H1 (cell line): ENCODE results near the gene ACAA1. TPM values are rescaled to one million over a fixed set of nuclear protein-coding genes. Genes with fewer than 3 reads are reported as not detected.

ENCODE experiments used
- CTCF ChIA-PET: fragments of 300-600 bp; sonication (Branson Sonifier 250); formaldehyde crosslinking; loops from one replicate; lab custom pipeline; 2021; ENCODE audit not compliant: partially characterized antibody; lab: Charles Lee
- POLR2A ChIA-PET: fragments of 300-600 bp; sonication (Branson Sonifier 250); formaldehyde crosslinking; loops from one replicate; lab custom pipeline; 2021; ENCODE audit warnings: inconsistent platforms; ENCODE audit not compliant: partially characterized antibody; lab: Charles Lee
- DNase-seq, 2 experiments: peaks; one replicate each; pipeline versions ENCODE4 v3.0.0 to v3.0.0-alpha.2; 2010 to 2022; ENCODE audit warnings: low spot score in 2 of 2, low read depth in 1 of 2, mixed read lengths in 1 of 2
- FAIRE-seq: peaks from 2 replicates; lab custom pipeline; 2011; peaks lifted over from hg19 to GRCh38; lab: Jason Lieb, UNC
- H2AFZ ChIP-seq: 2 replicates; pipeline ENCODE4 v1.8.1; 2012; ENCODE audit warnings: low read length, inconsistent platforms
- H2AK5ac ChIP-seq: 2 replicates; pipeline ENCODE4 v1.6.1; 2013; ENCODE audit warnings: low read depth, low read length
- H2BK120ac ChIP-seq: replicated peaks from 2 replicates; pipeline ENCODE3; 2013; ENCODE audit warnings: low read depth, low read length, inconsistent platforms
- H2BK12ac ChIP-seq: 2 replicates; pipeline ENCODE4 v1.6.1; 2013; ENCODE audit warnings: low read depth, low read length
- H2BK15ac ChIP-seq: 2 replicates; pipeline ENCODE4 v1.6.1; 2013; ENCODE audit warnings: low read length
- H2BK20ac ChIP-seq: 2 replicates; pipeline ENCODE4 v1.6.1; 2013; ENCODE audit warnings: low read length
- H2BK5ac ChIP-seq: 2 replicates; pipeline ENCODE4 v1.6.1; 2013; ENCODE audit warnings: low read depth, low read length
- H3K14ac ChIP-seq: 2 replicates; pipeline ENCODE4 v1.6.1; 2013; ENCODE audit warnings: inconsistent platforms; ENCODE audit not compliant: insufficient read length
- H3K18ac ChIP-seq: 2 replicates; pipeline ENCODE4 v1.6.1; 2013; ENCODE audit warnings: low read length; ENCODE audit errors: extremely low read depth
- H3K23ac ChIP-seq: 2 replicates; pipeline ENCODE4 v1.6.1; 2013; ENCODE audit warnings: inconsistent platforms; ENCODE audit not compliant: insufficient read length
- H3K23me2 ChIP-seq: 2 replicates; pipeline ENCODE4 v1.6.1; 2013; ENCODE audit warnings: low read depth, low read length
- H3K27ac ChIP-seq: 2 replicates; pipeline ENCODE4 v1.6.1; 2011; ENCODE audit warnings: low read depth, low read length, inconsistent platforms
- H3K27me3 ChIP-seq, 4 experiments: replicated peaks in 1 of 4; 1 replicate in 1 of 4; 2 replicates in 3 of 4; pipeline versions ENCODE4 v1.6.1 to v1.8.1; 2011 to 2013; ENCODE audit warnings: low read length in 3 of 4, mild to moderate bottlenecking in 3 of 4, inconsistent platforms in 2 of 4, mixed read lengths in 2 of 4, moderate library complexity in 1 of 4; ENCODE audit not compliant: control insufficient read depth in 3 of 4, insufficient read depth in 3 of 4; ENCODE audit errors: extremely low read depth in 1 of 4
- H3K36me3 ChIP-seq, 4 experiments: 2 replicates each; pipeline versions ENCODE4 v1.6.1 to v1.8.1; 2011 to 2013; ENCODE audit warnings: mild to moderate bottlenecking in 4 of 4, low read length in 3 of 4, moderate library complexity in 2 of 4, control low read depth in 1 of 4, inconsistent platforms in 1 of 4; ENCODE audit not compliant: insufficient read depth in 4 of 4, control insufficient read depth in 2 of 4
- H3K4ac ChIP-seq: replicated peaks from 2 replicates; pipeline ENCODE3; 2013; ENCODE audit warnings: low read length, low read depth, mixed read lengths, inconsistent platforms; ENCODE audit not compliant: insufficient read length
- H3K4me1 ChIP-seq, 4 experiments: replicated peaks in 1 of 4; 1 replicate in 1 of 4; 2 replicates in 3 of 4; pipeline versions ENCODE4 v1.6.1 to v1.8.1; 2011 to 2013; ENCODE audit warnings: low read length in 3 of 4, inconsistent platforms in 2 of 4, mixed read lengths in 1 of 4; ENCODE audit not compliant: insufficient read depth in 4 of 4, control insufficient read depth in 3 of 4
- H3K4me2 ChIP-seq, 2 experiments: 2 replicates each; pipeline versions ENCODE4 v1.6.1 to v1.8.1; 2011 to 2013; ENCODE audit warnings: low read depth in 2 of 2, low read length in 2 of 2, control low read depth in 1 of 2, inconsistent platforms in 1 of 2, mild to moderate bottlenecking in 1 of 2; ENCODE audit not compliant: insufficient read depth in 1 of 2
- H3K4me3 ChIP-seq, 4 experiments: fragments of 200-600, 300-600 bp in 1 of 4; sonication (generic), shearing (Covaris generic), sonication (Bioruptor Twin) in 1 of 4; 2 replicates each; pipeline versions ENCODE4 v1.5.1 to v1.8.1; 2011 to 2016; ENCODE audit warnings: low read length in 4 of 4, low read depth in 3 of 4, control low read depth in 2 of 4, inconsistent platforms in 2 of 4, mild to moderate bottlenecking in 2 of 4, mixed read lengths in 1 of 4, moderate library complexity in 1 of 4; ENCODE audit not compliant: insufficient read depth in 2 of 4; ENCODE audit errors: extremely low read depth in 1 of 4
- H3K56ac ChIP-seq: replicated peaks from 2 replicates; pipeline ENCODE3; 2013; ENCODE audit warnings: low read depth, mild to moderate bottlenecking, mixed read lengths, low read length, inconsistent platforms; ENCODE audit not compliant: insufficient read length
- H3K79me1 ChIP-seq: 2 replicates; pipeline ENCODE4 v1.6.1; 2013; ENCODE audit warnings: low read depth, low read length, control low read depth
- H3K79me2 ChIP-seq, 2 experiments: 2 replicates each; pipeline versions ENCODE4 v1.6.1 to v1.8.1; 2012 to 2013; ENCODE audit warnings: low read length in 2 of 2, mild to moderate bottlenecking in 2 of 2, inconsistent platforms in 1 of 2; ENCODE audit not compliant: insufficient read depth in 2 of 2, control insufficient read depth in 1 of 2
- H3K9ac ChIP-seq, 4 experiments: replicated peaks in 1 of 4; 1 replicate in 1 of 4; 2 replicates in 3 of 4; pipeline versions ENCODE4 v1.6.1 to v1.8.1; 2011 to 2013; ENCODE audit warnings: low read depth in 3 of 4, low read length in 3 of 4, control low read depth in 2 of 4, mild to moderate bottlenecking in 2 of 4, moderate library complexity in 2 of 4, inconsistent platforms in 1 of 4; ENCODE audit errors: extremely low read depth in 1 of 4
- H3K9me3 ChIP-seq, 2 experiments: 2 replicates each; pipeline versions ENCODE4 v1.6.1 to v1.8.1; 2012 to 2013; ENCODE audit warnings: mild to moderate bottlenecking in 2 of 2, moderate library complexity in 2 of 2, control low read depth in 1 of 2, inconsistent platforms in 1 of 2, low read depth in 1 of 2, low read length in 1 of 2, mixed read lengths in 1 of 2; ENCODE audit not compliant: insufficient read depth in 2 of 2
- H4K20me1 ChIP-seq, 2 experiments: replicated peaks in 1 of 2; 2 replicates each; pipeline versions ENCODE3 to v1.8.1; 2011 to 2013; ENCODE audit warnings: inconsistent platforms in 2 of 2, low read length in 2 of 2, mild to moderate bottlenecking in 1 of 2; ENCODE audit not compliant: insufficient read depth in 2 of 2, control insufficient read depth in 1 of 2
- H4K5ac ChIP-seq: 2 replicates; pipeline ENCODE4 v1.6.1; 2013; ENCODE audit warnings: low read length, low read depth, mixed read lengths, inconsistent platforms; ENCODE audit not compliant: insufficient read length
- H4K8ac ChIP-seq: 2 replicates; pipeline ENCODE4 v1.8.0; 2013; ENCODE audit warnings: mild to moderate bottlenecking, moderate library complexity, low read length, inconsistent platforms; ENCODE audit not compliant: insufficient read depth; ENCODE audit errors: extremely low read depth
- H4K91ac ChIP-seq: replicated peaks from 2 replicates; pipeline ENCODE3; 2013; ENCODE audit warnings: low read length, mixed read lengths, inconsistent platforms; ENCODE audit not compliant: insufficient read length
- SIX5 ChIP-seq: IDR thresholded peaks from 2 replicates; pipeline ENCODE4 v1.6.1; 2011; ENCODE audit warnings: mild to moderate bottlenecking, low read depth, low read length
- WGBS, 2 experiments: shearing (Covaris generic) in 1 of 2; methylation state at CpG; one replicate each; pipeline versions ENCODE4 v1.1.6 to v1.1.7; 2013 to 2015; ENCODE audit warnings: low lambda C conversion rate in 2 of 2, mixed read lengths in 2 of 2, inconsistent platforms in 1 of 2, low coverage in 1 of 2, missing lambda C conversion rate in 1 of 2; ENCODE audit not compliant: insufficient replicate concordance in 2 of 2, insufficient coverage in 1 of 2, insufficient read length in 1 of 2; ENCODE audit errors: extremely low coverage in 1 of 2, missing lambda C conversion rate in 1 of 2; 5-methylcytosine and 5-hydroxymethylcytosine counted together
- polyA plus RNA-seq, 7 experiments: library from polyadenylated mRNA; depleted of rRNA in 3 of 7; stranded (reverse) in 5 of 7; unstranded in 2 of 7; fragments of >200 nt in 5 of 7; fragments of 200-250 nt in 2 of 7; gene quantifications; 1 replicate in 5 of 7; 2 replicates in 1 of 7; 4 replicates in 1 of 7; pipeline versions ENCODE4 v1.2.1 to v1.2.3, GENCODE V29; 2011 to 2013; ENCODE audit warnings: missing spikeins in 2 of 7, mixed read lengths in 2 of 7
- total RNA-seq: library from RNA; stranded (reverse); fragmentation: NEBNext Ultra II Directional; extraction: Animal tissue kit (Norgen Biotek cat#: 25700); gene quantifications from 2 replicates; pipeline ENCODE4 v1.2.1, GENCODE V29; 2021

Gene ACAA1
- total and polyA plus RNA-seq, 2 of the 8 experiments (the other 6 are each of a cell fraction or from before 2014, with no cell fraction given): 23.1 to 34.8 TPM

GRCh38 chr3:38154033-38154494 is 17.1 kb upstream of the ACAA1 start:
- CTCF ChIA-PET: interaction anchor here (0.8 to 10.9 kb wide), 4 partner anchors 9 to 192 kb away, joined by 3 to 52 read pairs (median 5); partner anchors contain the start of genes ACAA1 and MYD88

More at GRCh38 chr3:38154033-38154494, 17.1 kb upstream of the ACAA1 start:
- H3K23me2 ChIP-seq: no peaks in the 10 kb centered on the region
- no peak overlapping the region for H3K23ac ChIP-seq
- no peak overlapping the region for H3K18ac ChIP-seq
- no peaks in the 10 kb centered on the region for H3K79me1 ChIP-seq
- H4K8ac ChIP-seq: no peak overlapping the region
- FAIRE-seq (no peak), DNase-seq (no peak)
- no peak for TF ChIP-seq SIX5
- H3K4ac ChIP-seq: no peak overlapping the region
- H2BK15ac ChIP-seq: no peak overlapping the region
- no peak overlapping the region for H2AK5ac ChIP-seq
- no peak overlapping the region for H3K56ac ChIP-seq
- H3K27me3 ChIP-seq: no peaks in the 10 kb centered on the region
- H2BK12ac ChIP-seq: no peak overlapping the region
- H3K79me2 ChIP-seq: no peaks in the 10 kb centered on the region
- H2AFZ ChIP-seq: no peak overlapping the region
- H4K91ac ChIP-seq: no peak overlapping the region
- POLR2A ChIA-PET: interaction anchor here (1.0 to 2.0 kb wide), 3 partner anchors 11 to 15 kb away, joined by 3 to 6 read pairs (median 3); partner anchors contain the start of gene OXSR1
- no peaks in the 10 kb centered on the region for H3K9me3 ChIP-seq
- H2BK120ac ChIP-seq: no peak overlapping the region
- no peaks in the 10 kb centered on the region for H4K20me1 ChIP-seq
- H3K27ac ChIP-seq: no peak overlapping the region
- no peak overlapping the region for H2BK5ac ChIP-seq
- H3K4me1 ChIP-seq: no peaks in the 10 kb centered on the region
- H3K9ac ChIP-seq: no peak overlapping the region
- H3K4me3 ChIP-seq: no peak overlapping the region
- no peak overlapping the region for H3K4me2 ChIP-seq
- no peak overlapping the region for H4K5ac ChIP-seq
- H2BK20ac ChIP-seq: no peak overlapping the region
- H3K14ac ChIP-seq: no peak overlapping the region
- H3K36me3 ChIP-seq: no peaks in the 10 kb centered on the region
- 91% methylated on average over 2 of the region's 2 CpGs; no CpG with 5 or more reads in 1 of the 2 experiments for WGBS, 2 experiments
